Activated naive CD8-positive, alpha-beta T cell treated with anti-CD3 and anti-CD28 coated beads, Interleukin-2, amount 50 U/mL, for 24 hours (primary cell): ENCODE data around the gene RAP1GAP2.

ENCODE experiments used
- ATAC-seq: fragments of 150-1000 bp; cut with Tn5 transposase; one replicate; pipeline ENCODE4 v1.10.0; 2021
- DNase-seq: peaks from one replicate; pipeline ENCODE4 v3.0.0; 2021
- H3K27ac Mint-ChIP-seq: one replicate; pipeline ENCODE4 v1.8.0; 2021; ENCODE audit warnings: mild to moderate bottlenecking, mixed read lengths
- H3K27me3 Mint-ChIP-seq: one replicate; pipeline ENCODE4 v1.8.0; 2021; ENCODE audit warnings: mixed read lengths
- H3K36me3 Mint-ChIP-seq: one replicate; pipeline ENCODE4 v1.8.0; 2021; ENCODE audit warnings: low read depth, mixed read lengths
- H3K4me1 Mint-ChIP-seq: one replicate; pipeline ENCODE4 v1.8.0; 2021; ENCODE audit warnings: mixed read lengths
- H3K4me3 Mint-ChIP-seq: one replicate; pipeline ENCODE4 v1.8.0; 2021; ENCODE audit warnings: mild to moderate bottlenecking, moderate library complexity, mixed read lengths
- H3K9me3 Mint-ChIP-seq: one replicate; pipeline ENCODE4 v1.8.0; 2021; ENCODE audit warnings: mixed read lengths

The RAP1GAP2 gene

GRCh38 chr17:2931876-2932275, 135.6 kb downstream of the RAP1GAP2 start:
- H3K27me3 Mint-ChIP-seq = no peaks in the 10 kb centered on the region
- no peak overlapping the region for H3K27ac Mint-ChIP-seq
- no peak overlapping the region for H3K4me3 Mint-ChIP-seq
- ATAC-seq (no peak), DNase-seq (no peak)
- no peaks in the 10 kb centered on the region for H3K36me3 Mint-ChIP-seq
- H3K4me1 Mint-ChIP-seq = peaks cover 5% of the 10 kb centered on the region
- H3K9me3 Mint-ChIP-seq = no peaks in the 10 kb centered on the region

GRCh38 chr17:2932946-2933345, 136.7 kb downstream of the RAP1GAP2 start:
- Mint-ChIP-seq H3K27me3 (no peaks in the 10 kb centered on the region), H3K9me3 (no peaks in the 10 kb centered on the region), H3K36me3 (no peaks in the 10 kb centered on the region), H3K4me1 (peaks cover 5% of the 10 kb centered on the region), H3K27ac (no peak overlapping the region), H3K4me3 (no peak overlapping the region)
- ATAC-seq (no peak), DNase-seq (no peak)

GRCh38 chr17:2933606-2934005, 137.4 kb downstream of the RAP1GAP2 start:
- DNase-seq (no peak), ATAC-seq (no peak)
- Mint-ChIP-seq H3K9me3 (no peaks in the 10 kb centered on the region), H3K4me1 (peaks cover 5% of the 10 kb centered on the region), H3K36me3 (no peaks in the 10 kb centered on the region), H3K27me3 (no peaks in the 10 kb centered on the region), H3K27ac (no peak overlapping the region), H3K4me3 (no peak overlapping the region)

GRCh38 chr17:2935632-2936031, 139.4 kb downstream of the RAP1GAP2 start:
- Mint-ChIP-seq H3K36me3 (no peaks in the 10 kb centered on the region), H3K27me3 (no peaks in the 10 kb centered on the region), H3K27ac (no peak overlapping the region), H3K4me1 (peaks cover 5% of the 10 kb centered on the region), H3K9me3 (no peaks in the 10 kb centered on the region), H3K4me3 (no peak overlapping the region)
- ATAC-seq = no peak
- DNase-seq = no peak

- no peak overlapping the region for H3K4me3 Mint-ChIP-seq
- H3K27ac Mint-ChIP-seq = no peak overlapping the region
- ATAC-seq (no peak), DNase-seq (no peak)
- peaks cover under 1% of the 10 kb centered on the region for H3K4me1 Mint-ChIP-seq
- no peaks in the 10 kb centered on the region for H3K27me3 Mint-ChIP-seq
- no peaks in the 10 kb centered on the region for H3K9me3 Mint-ChIP-seq
- no peaks in the 10 kb centered on the region for H3K36me3 Mint-ChIP-seq
Measured at GRCh38 chr17:2936351-2936750, 140.1 kb downstream of the RAP1GAP2 start.

GRCh38 chr17:2936771-2937321, 140.6 kb downstream of the RAP1GAP2 start:
- Mint-ChIP-seq H3K4me1 (no peaks in the 10 kb centered on the region), H3K27me3 (no peaks in the 10 kb centered on the region), H3K27ac (no peak overlapping the region), H3K9me3 (no peaks in the 10 kb centered on the region), H3K4me3 (no peak overlapping the region), H3K36me3 (no peaks in the 10 kb centered on the region)
- DNase-seq (no peak), ATAC-seq (no peak)

GRCh38 chr17:2937331-2938003, 141.2 kb downstream of the RAP1GAP2 start:
- Mint-ChIP-seq H3K9me3 (no peaks in the 10 kb centered on the region), H3K4me3 (no peak overlapping the region), H3K4me1 (no peaks in the 10 kb centered on the region), H3K27me3 (no peaks in the 10 kb centered on the region), H3K36me3 (no peaks in the 10 kb centered on the region), H3K27ac (no peak overlapping the region)
- ATAC-seq (no peak), DNase-seq (no peak)

GRCh38 chr17:2939714-2940351, 143.6 kb downstream of the RAP1GAP2 start:
- Mint-ChIP-seq H3K9me3 (no peaks in the 10 kb centered on the region), H3K4me1 (peaks cover 13% of the 10 kb centered on the region)

GRCh38 chr17:2940352-2940751, 144.1 kb downstream of the RAP1GAP2 start:
- Mint-ChIP-seq H3K36me3 (no peaks in the 10 kb centered on the region), H3K4me1 (peaks cover 16% of the 10 kb centered on the region), H3K27ac (no peak overlapping the region), H3K27me3 (no peaks in the 10 kb centered on the region), H3K9me3 (no peaks in the 10 kb centered on the region), H3K4me3 (no peak overlapping the region)
- ATAC-seq (no peak), DNase-seq (no peak)

More at GRCh38 chr17:2939714-2940351, 143.6 kb downstream of the RAP1GAP2 start:
- DNase-seq = no peak
- ATAC-seq = no peak
- Mint-ChIP-seq H3K27ac (no peak overlapping the region), H3K36me3 (no peaks in the 10 kb centered on the region), H3K27me3 (no peaks in the 10 kb centered on the region), H3K4me3 (no peak overlapping the region)

GRCh38 chr17:2943981-2944380, 147.7 kb downstream of the RAP1GAP2 start:
- Mint-ChIP-seq H3K27me3 (no peaks in the 10 kb centered on the region), H3K4me1 (peaks cover 24% of the 10 kb centered on the region), H3K27ac (no peak overlapping the region), H3K9me3 (no peaks in the 10 kb centered on the region), H3K36me3 (no peaks in the 10 kb centered on the region), H3K4me3 (no peak overlapping the region)
- DNase-seq (no peak), ATAC-seq (no peak)

GRCh38 chr17:2945299-2945698, 149.1 kb downstream of the RAP1GAP2 start:
- no peak overlapping the region for H3K27ac Mint-ChIP-seq
- DNase-seq (no peak), ATAC-seq (no peak)
- H3K4me3 Mint-ChIP-seq = no peak overlapping the region
- no peaks in the 10 kb centered on the region for H3K27me3 Mint-ChIP-seq
- no peaks in the 10 kb centered on the region for H3K36me3 Mint-ChIP-seq
- H3K4me1 Mint-ChIP-seq = peaks cover 24% of the 10 kb centered on the region
- no peaks in the 10 kb centered on the region for H3K9me3 Mint-ChIP-seq

GRCh38 chr17:2946144-2946543, 149.9 kb downstream of the RAP1GAP2 start:
- no peak overlapping the region for H3K27ac Mint-ChIP-seq
- no peak overlapping the region for H3K4me3 Mint-ChIP-seq
- peaks cover 24% of the 10 kb centered on the region for H3K4me1 Mint-ChIP-seq
- DNase-seq (no peak), ATAC-seq (no peak)
- H3K36me3 Mint-ChIP-seq = no peaks in the 10 kb centered on the region
- no peaks in the 10 kb centered on the region for H3K27me3 Mint-ChIP-seq
- H3K9me3 Mint-ChIP-seq = no peaks in the 10 kb centered on the region

- H3K36me3 Mint-ChIP-seq = no peaks in the 10 kb centered on the region
- H3K4me1 Mint-ChIP-seq = peaks cover 24% of the 10 kb centered on the region
- H3K4me3 Mint-ChIP-seq = no peak overlapping the region
- DNase-seq = no peak
- no peaks in the 10 kb centered on the region for H3K9me3 Mint-ChIP-seq
- H3K27me3 Mint-ChIP-seq = no peaks in the 10 kb centered on the region
- ATAC-seq = no peak
- no peak overlapping the region for H3K27ac Mint-ChIP-seq
Measured at GRCh38 chr17:2947588-2947950, 151.3 kb downstream of the RAP1GAP2 start.

- H3K4me3 Mint-ChIP-seq = no peak overlapping the region
Measured at GRCh38 chr17:2947996-2948550, 151.8 kb downstream of the RAP1GAP2 start.

More at GRCh38 chr17:2947996-2948550, 151.8 kb downstream of the RAP1GAP2 start:
- Mint-ChIP-seq H3K36me3 (no peaks in the 10 kb centered on the region), H3K9me3 (no peaks in the 10 kb centered on the region), H3K27me3 (no peaks in the 10 kb centered on the region), H3K27ac (no peak overlapping the region), H3K4me1 (peaks cover 24% of the 10 kb centered on the region)
- ATAC-seq = no peak
- no peak for DNase-seq
